Thymus (tissue), 14 donors: ENCODE results near the gene TRAPPC3. TPM values are rescaled to one million over a fixed set of nuclear protein-coding genes. Genes with fewer than 3 reads are reported as not detected.
A peak's percentile ranks its signal among the peaks of the same experiment; 100 is the strongest.
"Not testable (repeated sequence)": the region's sequence is repeated elsewhere in the genome, so short reads cannot be mapped to it uniquely, and the experiment has no call there.

Experiments
- DNase-seq, 9 donors: peaks; one replicate each; pipeline ENCODE4 v3.0.0-alpha.2; 2013; ENCODE audit warnings: low spot score in 9 of 9, low read depth in 6 of 9, missing footprints in 1 of 9
- H3K27ac ChIP-seq, 2 donors: one replicate each; pipeline ENCODE4 v1.5.1; 2013; ENCODE audit warnings: control low read depth in 1 of 2, low read depth in 1 of 2, low read length in 1 of 2, mild to moderate bottlenecking in 1 of 2, moderate library complexity in 1 of 2
- H3K27me3 ChIP-seq, 2 donors: one replicate each; pipeline ENCODE4 v1.5.1; 2013; ENCODE audit warnings: low read length in 1 of 2; ENCODE audit not compliant: control insufficient read depth in 2 of 2, insufficient read depth in 1 of 2
- H3K36me3 ChIP-seq, 2 donors: one replicate each; pipeline ENCODE4 v1.5.1; 2013; ENCODE audit warnings: low read length in 1 of 2, mild to moderate bottlenecking in 1 of 2, moderate library complexity in 1 of 2; ENCODE audit not compliant: control insufficient read depth in 2 of 2, insufficient read depth in 2 of 2
- H3K4me1 ChIP-seq, 2 donors: one replicate each; pipeline ENCODE4 v1.5.1; 2013; ENCODE audit warnings: low read length in 2 of 2; ENCODE audit not compliant: control insufficient read depth in 2 of 2, insufficient read depth in 2 of 2
- H3K4me3 ChIP-seq, 2 donors: one replicate each; pipeline ENCODE4 v1.5.1; 2013; ENCODE audit warnings: low read length in 2 of 2, control low read depth in 1 of 2, mild to moderate bottlenecking in 1 of 2
- H3K9me3 ChIP-seq, 2 donors: one replicate each; pipeline ENCODE4 v1.5.1; 2013; ENCODE audit warnings: low read length in 1 of 2, mild to moderate bottlenecking in 1 of 2; ENCODE audit not compliant: control insufficient read depth in 2 of 2, insufficient read depth in 1 of 2
- WGBS: extraction: QIAGEN DNeasy Blood & Tissue Kit; methylation state at CpG from one replicate; pipeline ENCODE4 v1.1.7; 2013; 5-methylcytosine and 5-hydroxymethylcytosine counted together
- long read RNA-seq, 10 donors: transcript quantifications; one replicate each; lab custom pipeline, GENCODE V29; 2026
- polyA plus RNA-seq: library from polyadenylated mRNA; stranded (reverse); fragments of 200-250 nt; gene quantifications from one replicate; pipeline ENCODE4 v1.2.3, GENCODE V29; 2013
- total RNA-seq: library from RNA; stranded (reverse); fragments of 120-200 nt; gene quantifications from one replicate; pipeline ENCODE4 v1.2.4, GENCODE V29; 2013
- donor health status: healthy.

Gene TRAPPC3
- total RNA-seq: 77.7 TPM
- 73.6 TPM for polyA plus RNA-seq
- long read RNA-seq, donor 1, partial matches to known transcripts: 0 of 2 reads
- long read RNA-seq, donor 1, other reads (novel, unspliced or antisense): 0 of 2 reads
- long read RNA-seq, donor 2, transcript TRAPPC3-204 (5 exons, 1,265 nt): major isoform, 50 of 241 reads
- long read RNA-seq, donor 2, partial matches to known transcripts: 147 of 241 reads
- long read RNA-seq, donor 2, other reads (novel, unspliced or antisense): 39 of 241 reads
- long read RNA-seq, donor 3, transcript TRAPPC3-204 (5 exons, 1,265 nt): major isoform, 69 of 79 reads
- long read RNA-seq, donor 3, partial matches to known transcripts: 0 of 79 reads
- long read RNA-seq, donor 3, other reads (novel, unspliced or antisense): 0 of 79 reads
- long read RNA-seq, donor 4, transcript TRAPPC3-204 (5 exons, 1,265 nt): major isoform, 17 of 60 reads
- long read RNA-seq, donor 4, partial matches to known transcripts: 42 of 60 reads
- long read RNA-seq, donor 4, other reads (novel, unspliced or antisense): 0 of 60 reads
- long read RNA-seq, donor 5, transcript TRAPPC3-204 (5 exons, 1,265 nt): major isoform, 55 of 137 reads
- long read RNA-seq, donor 5, partial matches to known transcripts: 73 of 137 reads
- long read RNA-seq, donor 5, other reads (novel, unspliced or antisense): 0 of 137 reads
- long read RNA-seq, donor 6, transcript TRAPPC3-204 (5 exons, 1,265 nt): major isoform, 30 of 101 reads
- long read RNA-seq, donor 6, partial matches to known transcripts: 52 of 101 reads
- long read RNA-seq, donor 6, other reads (novel, unspliced or antisense): 15 of 101 reads
- long read RNA-seq, donor 7, transcript TRAPPC3-204 (5 exons, 1,265 nt): major isoform, 32 of 37 reads
- long read RNA-seq, donor 7, partial matches to known transcripts: 0 of 37 reads
- long read RNA-seq, donor 7, other reads (novel, unspliced or antisense): 0 of 37 reads
- long read RNA-seq, donor 8, transcript TRAPPC3-204 (5 exons, 1,265 nt): major isoform, 11 of 14 reads
- long read RNA-seq, donor 8, partial matches to known transcripts: 0 of 14 reads
- long read RNA-seq, donor 8, other reads (novel, unspliced or antisense): 0 of 14 reads
- long read RNA-seq, donor 9, transcript TRAPPC3-204 (5 exons, 1,265 nt): major isoform, 20 of 25 reads
- long read RNA-seq, donor 9, partial matches to known transcripts: 0 of 25 reads
- long read RNA-seq, donor 9, other reads (novel, unspliced or antisense): 0 of 25 reads
- long read RNA-seq, donor 10, transcript TRAPPC3-204 (5 exons, 1,265 nt): major isoform, 17 of 23 reads
- long read RNA-seq, donor 10, partial matches to known transcripts: 0 of 23 reads
- long read RNA-seq, donor 10, other reads (novel, unspliced or antisense): 0 of 23 reads

DNA sequence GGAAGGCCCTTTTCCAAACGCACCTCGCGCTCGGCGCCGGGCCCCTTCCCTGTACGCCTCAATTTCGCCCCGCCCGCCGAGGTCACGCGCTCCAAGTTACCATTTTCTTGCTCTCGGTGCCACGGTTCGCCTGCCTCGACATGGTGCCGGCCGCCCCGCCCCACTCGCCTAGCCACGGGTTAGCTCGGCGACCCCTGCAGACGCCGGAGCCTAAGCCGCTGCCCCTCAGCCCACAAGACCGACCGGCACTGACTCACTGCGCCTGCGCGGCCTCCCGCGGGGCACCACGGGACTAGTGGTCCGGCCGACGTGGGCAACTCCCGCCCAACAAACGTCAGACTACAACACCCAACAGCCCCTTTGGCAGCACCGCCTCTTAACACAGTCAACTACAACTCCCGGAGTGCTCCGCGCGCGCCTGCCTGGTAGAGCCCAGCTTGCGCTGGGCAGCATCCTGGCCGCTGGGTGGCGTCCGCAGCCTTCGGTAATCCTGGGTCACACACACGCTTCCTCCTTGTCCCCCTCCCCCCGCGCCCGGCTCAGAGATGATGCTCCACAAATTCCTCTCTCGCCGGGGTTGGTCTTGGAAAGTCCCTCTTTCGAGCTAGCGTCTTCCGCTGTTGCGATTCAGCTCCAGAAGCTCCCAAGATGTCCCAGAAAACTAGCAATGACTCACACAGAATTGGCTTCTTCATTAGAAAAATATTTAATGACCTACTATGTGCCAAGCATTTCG, at the start of gene TRAPPC3:
Gene TRAPPC3, minus strand, starts transcription at position 250 of the 736 bp plus-strand sequence. Its CDS starts 108 bp downstream, at position 142.
- H3K36me3 ChIP-seq: peaks cover 3% of the 10 kb centered on the region in 2 donors
- H3K4me3 ChIP-seq: peak within 1 kb of the TSS; percentile 73 to 92
- H3K4me1 ChIP-seq: peaks cover 18 to 44% of the 10 kb centered on the region in 2 donors
- DNase-seq: peak; percentile 96 to 99 (median 99)
- H3K27me3 ChIP-seq: no peaks in the 10 kb centered on the region
- WGBS: 2% methylated on average over 62 of the region's 62 CpGs
- no peaks in the 10 kb centered on the region for H3K9me3 ChIP-seq
- peak within 1 kb of the TSS; percentile 91 to 93 for H3K27ac ChIP-seq

DNA sequence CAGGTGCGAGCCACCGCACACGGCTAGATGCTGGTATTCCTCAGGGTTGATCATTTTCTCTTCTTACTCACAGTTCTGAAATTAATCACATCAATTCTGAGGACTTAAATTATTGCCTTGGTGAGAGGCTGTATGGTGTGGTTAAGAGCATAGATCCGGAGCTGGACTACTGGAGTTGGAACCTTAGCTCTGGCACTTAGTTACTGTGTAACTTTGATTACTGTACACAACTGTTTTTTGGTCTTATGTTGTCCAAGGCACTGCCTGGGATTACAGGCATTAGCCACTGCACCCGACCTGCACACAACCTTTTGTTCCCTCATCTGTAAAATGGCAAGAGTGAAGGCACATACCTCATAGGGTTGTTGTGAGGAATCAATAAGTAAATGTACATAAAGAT, 49.4 kb upstream of the TRAPPC3 start:
- no peaks in the 10 kb centered on the region for H3K4me1 ChIP-seq
- H3K27me3 ChIP-seq: no peaks in the 10 kb centered on the region
- DNase-seq: no peak
- H3K27ac ChIP-seq: no peak overlapping the region
- H3K4me3 ChIP-seq: no peak overlapping the region
- WGBS: 98% methylated on average over 5 of the region's 5 CpGs
- H3K9me3 ChIP-seq: no peaks in the 10 kb centered on the region
- H3K36me3 ChIP-seq: no peaks in the 10 kb centered on the region

DNA sequence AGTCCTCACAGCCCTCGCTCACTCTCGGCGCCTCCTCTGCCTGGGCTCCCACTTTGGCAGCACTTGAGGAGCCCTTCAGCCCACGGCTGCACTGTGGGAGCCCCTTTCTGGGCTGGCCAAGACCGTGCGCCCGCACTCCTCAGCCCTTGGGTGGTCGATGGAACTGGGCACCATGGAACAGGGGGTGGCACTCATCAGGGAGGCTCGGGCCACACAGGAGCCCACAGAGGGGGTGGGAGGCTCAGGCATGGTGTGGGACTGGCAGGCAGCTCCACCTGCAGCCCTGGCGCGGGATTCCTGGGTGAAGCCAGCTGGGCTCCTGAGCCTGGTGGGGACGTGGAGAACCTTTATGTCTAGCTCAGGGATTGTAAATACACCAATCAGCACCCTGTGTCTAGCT, 47.5 kb upstream of the TRAPPC3 start:
- not testable (repeated sequence) for H3K4me1 ChIP-seq, H3K27ac ChIP-seq, H3K36me3 ChIP-seq, H3K4me3 ChIP-seq, H3K27me3 ChIP-seq, DNase-seq, H3K9me3 ChIP-seq
- WGBS: 98% methylated on average over 12 of the region's 12 CpGs

DNA sequence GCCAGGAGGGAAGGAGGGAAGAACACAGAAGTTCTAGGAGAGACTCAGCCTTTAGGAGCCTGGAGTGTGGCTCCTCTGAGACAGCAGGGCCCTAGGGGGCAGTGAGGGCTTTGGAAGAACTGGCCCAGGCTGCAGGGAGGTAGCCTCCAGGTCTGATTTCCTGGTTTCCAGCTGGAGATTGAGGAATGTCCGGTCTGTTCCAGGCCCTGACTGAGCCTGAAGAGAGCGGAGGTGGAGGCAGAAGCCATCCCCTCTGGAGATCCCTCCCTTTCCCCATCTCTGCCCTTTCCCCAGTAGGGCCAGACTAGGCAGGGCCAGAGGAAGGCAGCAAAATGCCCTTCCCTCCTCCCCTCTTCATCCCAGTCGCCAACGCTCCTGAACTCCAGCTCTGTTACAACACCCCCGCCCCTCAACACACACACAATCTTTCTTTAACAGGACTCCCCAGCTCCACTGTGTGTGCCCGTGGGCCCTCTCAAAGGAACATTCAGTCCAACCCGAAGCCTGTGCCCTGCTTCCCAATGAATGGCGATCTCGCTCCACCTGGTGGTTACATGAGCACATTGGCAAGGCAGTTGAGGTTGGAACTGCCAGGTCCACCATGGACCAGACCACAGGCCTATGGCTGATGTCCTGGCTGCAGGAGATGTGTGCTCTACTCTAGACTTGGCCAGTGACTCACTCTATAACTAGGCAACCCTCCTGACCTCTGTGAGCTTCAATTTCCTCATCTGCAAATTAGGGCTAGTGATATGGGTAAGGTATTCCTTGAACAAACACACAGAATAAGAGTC, 38.7 kb upstream of the TRAPPC3 start:
- no peaks in the 10 kb centered on the region for H3K9me3 ChIP-seq
- H3K27ac ChIP-seq: peak overlapping the region; percentile 25 to 28
- no peaks in the 10 kb centered on the region for H3K36me3 ChIP-seq
- H3K4me3 ChIP-seq: no peak overlapping the region
- 20% methylated on average over 9 of the region's 9 CpGs for whole genome bisulfite sequencing
- peak; percentile 57 to 88 (median 67) for DNase-seq
- H3K4me1 ChIP-seq: peaks cover 2 to 6% of the 10 kb centered on the region in 2 donors
- H3K27me3 ChIP-seq: no peaks in the 10 kb centered on the region

DNA sequence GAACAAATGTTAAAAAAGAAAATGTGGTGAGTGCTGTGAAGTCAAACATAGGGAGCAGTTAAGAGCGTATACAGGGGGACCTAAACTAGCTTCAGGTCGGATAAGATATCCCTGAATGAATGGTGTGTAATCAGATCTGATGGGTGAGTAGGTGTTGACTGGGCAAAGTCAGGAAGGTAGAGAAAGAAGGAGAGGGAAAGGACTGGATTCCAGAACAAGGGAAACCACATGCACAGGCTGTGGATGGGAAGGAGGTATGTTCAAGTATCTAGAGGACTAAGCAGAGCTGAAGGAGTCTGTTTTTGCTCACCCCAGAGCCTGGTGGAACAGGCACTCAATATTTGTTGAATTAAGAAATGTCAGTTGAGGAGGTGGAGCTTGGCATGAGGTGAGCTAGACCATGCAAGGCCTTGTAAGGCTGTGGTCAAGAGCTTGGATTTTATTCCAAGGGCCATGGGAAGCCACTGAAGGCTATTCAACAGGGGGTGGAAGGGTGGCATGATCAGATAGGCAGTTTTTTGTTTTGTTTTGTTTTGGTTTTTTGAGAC, 34.1 kb upstream of the TRAPPC3 start:
- H3K36me3 ChIP-seq: peaks cover 26 to 32% of the 10 kb centered on the region in 2 donors
- 92% methylated on average over 2 of the region's 2 CpGs for WGBS
- no peak overlapping the region for H3K4me3 ChIP-seq
- no peak for DNase-seq
- H3K4me1 ChIP-seq: peaks cover 2 to 6% of the 10 kb centered on the region in 2 donors
- no peaks in the 10 kb centered on the region for H3K9me3 ChIP-seq
- no peak overlapping the region for H3K27ac ChIP-seq
- no peaks in the 10 kb centered on the region for H3K27me3 ChIP-seq

DNA sequence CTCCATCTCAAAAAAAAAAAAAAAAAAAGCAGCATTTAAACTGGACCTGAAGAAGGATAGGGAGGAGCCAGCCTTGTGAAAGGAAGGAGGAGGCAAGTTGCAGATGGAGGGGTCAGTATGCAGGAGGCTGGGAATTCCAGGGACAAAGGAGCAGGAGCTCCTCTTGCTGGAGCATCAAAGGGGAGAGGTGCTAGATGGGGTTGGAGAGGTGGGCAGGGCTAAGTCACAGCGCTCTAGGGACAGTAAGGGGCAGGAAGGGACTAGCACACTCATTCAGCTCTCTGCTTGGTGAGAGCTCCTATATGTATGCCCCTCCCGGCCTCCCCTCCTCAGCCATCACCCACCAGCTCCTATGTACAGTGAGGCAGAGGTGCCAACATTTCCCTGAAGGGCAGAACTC, 33.4 kb upstream of the TRAPPC3 start:
- Histone ChIP-seq H3K4me3 (no peak overlapping the region), H3K27ac (no peak overlapping the region), H3K9me3 (no peaks in the 10 kb centered on the region), H3K4me1 (peaks cover 0 to 2% of the 10 kb centered on the region in 2 donors), H3K36me3 (peaks cover 32 to 38% of the 10 kb centered on the region in 2 donors), H3K27me3 (no peaks in the 10 kb centered on the region)
- 96% methylated on average over 2 of the region's 2 CpGs for WGBS
- no peak for DNase-seq

DNA sequence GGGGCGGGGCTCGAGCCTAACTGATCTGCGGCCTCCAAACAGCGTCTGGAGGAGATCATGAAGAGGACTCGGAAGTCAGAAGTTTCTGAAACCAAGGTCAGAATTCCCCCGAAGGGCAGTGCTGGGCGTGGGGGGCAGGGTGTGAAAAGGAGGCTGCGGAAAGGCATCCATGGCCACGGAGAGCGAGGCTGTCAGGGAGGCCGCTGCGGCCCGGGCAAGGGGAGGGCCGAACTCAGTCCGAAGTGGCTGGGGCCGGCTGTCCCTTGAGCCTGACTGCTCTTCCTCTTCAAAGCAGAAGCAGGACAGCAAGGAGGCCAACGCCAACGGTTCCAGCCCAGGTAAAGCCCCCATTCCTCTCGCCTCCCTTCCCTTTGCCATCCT, 29.9 kb upstream of the TRAPPC3 start:
- Histone ChIP-seq H3K4me1 (peaks cover 0 to 8% of the 10 kb centered on the region in 2 donors), H3K27me3 (no peaks in the 10 kb centered on the region), H3K27ac (no peak overlapping the region), H3K9me3 (no peaks in the 10 kb centered on the region), H3K36me3 (peaks cover 63 to 73% of the 10 kb centered on the region in 2 donors), H3K4me3 (no peak overlapping the region)
- DNase-seq: no peak
- WGBS: 99% methylated on average over 19 of the region's 19 CpGs
